ENCODE measurements around the gene LENG1. TPM values are rescaled to one million over a fixed set of nuclear protein-coding genes. Genes with fewer than 3 reads are reported as not detected.

LENG1 gene
- total RNA-seq, 6 experiments from 2014 or later = 1.2 to 3.5 (median 3.2) TPM

DNA sequence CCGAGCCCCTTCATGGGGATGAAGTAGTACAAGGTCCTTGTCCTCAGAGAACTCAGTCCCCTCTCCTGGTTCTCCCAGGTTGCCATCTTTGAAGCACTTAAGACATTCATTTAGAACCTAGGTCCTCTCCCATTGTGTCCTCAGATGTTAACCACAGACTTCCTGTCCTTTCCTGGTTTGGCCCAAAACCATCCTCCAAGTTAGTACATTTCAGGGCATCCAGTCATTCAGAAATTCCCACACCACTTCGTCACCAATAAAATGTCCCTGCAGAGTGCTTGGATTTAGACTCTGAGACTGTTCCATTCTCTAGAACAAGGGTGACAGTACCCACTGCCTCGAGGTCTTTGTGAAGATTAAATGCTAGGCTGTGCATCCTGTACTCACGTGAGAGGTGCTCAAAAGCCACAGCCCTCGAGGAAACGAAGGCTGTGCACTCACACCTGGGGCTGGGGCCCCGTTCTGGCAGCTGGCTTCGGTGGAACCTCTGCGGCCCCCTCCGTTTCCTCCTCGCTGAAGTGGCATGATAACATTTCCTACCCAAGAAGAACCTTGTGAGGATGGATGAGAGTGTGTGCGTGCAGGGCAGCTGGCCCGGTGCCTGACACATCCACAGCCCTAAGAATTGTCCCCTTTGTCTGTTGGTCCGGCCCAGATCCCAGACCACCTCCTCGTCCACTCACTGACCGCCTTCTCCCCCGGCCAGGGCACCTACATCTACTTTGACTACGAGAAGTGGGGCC is 4.7 kb downstream of the LENG1 start:
- Histone ChIP-seq H3K4me1 (peaks cover 0 to 10% (median 0%) of the 10 kb centered on the region in 4 donors), H3K9me3 (no peaks in the 10 kb centered on the region), H3K27me3 (no peaks in the 10 kb centered on the region), H3K27ac (no peak overlapping the region), H3K4me3 (no peak overlapping the region), H3K36me3 (peaks cover 4 to 81% (median 30%) of the 10 kb centered on the region in 4 donors)
- ATAC-seq = no peak
- no peak for DNase-seq
- no peak for TF ChIP-seq POLR2A (IDR thresholded peaks at IDR 0.05)
- TF ChIP-seq, protein P1, sequence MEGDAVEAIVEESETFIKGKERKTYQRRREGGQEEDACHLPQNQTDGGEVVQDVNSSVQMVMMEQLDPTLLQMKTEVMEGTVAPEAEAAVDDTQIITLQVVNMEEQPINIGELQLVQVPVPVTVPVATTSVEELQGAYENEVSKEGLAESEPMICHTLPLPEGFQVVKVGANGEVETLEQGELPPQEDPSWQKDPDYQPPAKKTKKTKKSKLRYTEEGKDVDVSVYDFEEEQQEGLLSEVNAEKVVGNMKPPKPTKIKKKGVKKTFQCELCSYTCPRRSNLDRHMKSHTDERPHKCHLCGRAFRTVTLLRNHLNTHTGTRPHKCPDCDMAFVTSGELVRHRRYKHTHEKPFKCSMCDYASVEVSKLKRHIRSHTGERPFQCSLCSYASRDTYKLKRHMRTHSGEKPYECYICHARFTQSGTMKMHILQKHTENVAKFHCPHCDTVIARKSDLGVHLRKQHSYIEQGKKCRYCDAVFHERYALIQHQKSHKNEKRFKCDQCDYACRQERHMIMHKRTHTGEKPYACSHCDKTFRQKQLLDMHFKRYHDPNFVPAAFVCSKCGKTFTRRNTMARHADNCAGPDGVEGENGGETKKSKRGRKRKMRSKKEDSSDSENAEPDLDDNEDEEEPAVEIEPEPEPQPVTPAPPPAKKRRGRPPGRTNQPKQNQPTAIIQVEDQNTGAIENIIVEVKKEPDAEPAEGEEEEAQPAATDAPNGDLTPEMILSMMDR (IDR thresholded peaks at IDR 0.05) = no peak
- WGBS (ENCODE audit: insufficient coverage, low coverage, low lambda C conversion rate, missing lambda C conversion rate) = 62% methylated on average over 9 of the region's 18 CpGs
- intact Hi-C loops (cut with DNase I) = no loop called here

DNA sequence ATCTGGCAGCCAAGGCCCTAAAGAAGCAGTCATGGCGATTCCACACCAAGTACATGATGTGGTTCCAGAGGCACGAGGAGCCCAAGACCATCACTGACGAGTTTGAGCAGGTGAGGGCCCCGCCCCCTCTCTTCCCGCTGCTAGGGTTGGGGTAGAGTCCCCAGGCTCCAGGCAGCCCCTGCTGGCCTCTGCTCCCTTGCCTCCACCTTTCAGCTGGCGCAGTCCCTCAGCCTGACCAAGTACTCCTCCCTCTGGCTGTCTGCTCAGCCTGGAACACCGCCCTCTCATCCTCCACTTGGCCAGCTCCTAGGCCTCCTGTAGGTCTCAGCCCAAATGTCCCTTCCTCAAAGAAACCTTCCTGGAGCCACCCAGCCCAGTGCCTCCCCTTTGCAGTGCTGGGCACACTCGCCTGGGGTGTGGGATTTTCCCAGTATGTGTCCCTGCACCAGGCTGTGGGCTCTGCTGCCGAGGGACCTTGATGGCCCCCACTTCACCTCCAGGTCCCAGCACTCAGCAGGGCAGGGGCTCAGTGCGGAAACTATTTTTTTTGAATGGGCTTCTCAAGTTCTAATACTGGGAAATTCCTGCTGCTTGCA is 5.7 kb downstream of the LENG1 start:
- no peak for TF ChIP-seq POLR2A (IDR thresholded peaks at IDR 0.05)
- TF ChIP-seq, protein P1 (IDR thresholded peaks at IDR 0.05) = no peak
- H3K36me3 ChIP-seq = peaks cover 5 to 91% (median 35%) of the 10 kb centered on the region in 4 donors

DNA sequence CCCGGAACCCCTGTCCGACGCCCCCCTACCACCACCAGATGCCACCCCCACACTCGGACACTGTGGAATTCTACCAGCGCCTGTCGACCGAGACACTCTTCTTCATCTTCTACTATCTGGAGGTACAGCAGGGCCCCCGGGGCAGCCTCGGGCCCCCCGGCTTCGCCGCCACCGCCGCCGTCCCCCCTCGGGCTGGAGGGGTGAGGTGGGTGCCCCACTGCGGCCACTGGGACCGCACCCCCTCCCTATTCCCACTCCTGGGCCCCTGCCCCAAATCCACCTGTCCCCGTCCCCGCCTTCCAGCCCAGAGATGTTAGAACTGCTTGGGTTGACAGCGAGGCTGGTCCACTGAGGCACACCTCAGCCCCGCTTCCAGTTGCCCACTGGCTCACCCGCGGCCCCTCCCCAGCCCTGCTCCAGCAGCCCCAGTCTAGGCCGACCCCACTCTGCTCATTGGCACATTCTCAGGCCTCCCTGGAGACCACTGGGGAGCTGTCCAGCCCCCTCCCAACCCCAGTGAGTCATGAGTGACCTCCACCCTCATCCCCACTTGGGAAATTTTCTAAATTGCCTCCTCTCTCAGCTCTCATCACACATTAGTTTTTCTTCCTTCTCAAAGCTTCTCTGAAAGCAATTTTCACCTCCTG is 6.5 kb downstream of the LENG1 start:
- H3K4me3 ChIP-seq = no peak overlapping the region
- H3K27me3 ChIP-seq = no peaks in the 10 kb centered on the region
- TF ChIP-seq POLR2A (IDR thresholded peaks at IDR 0.05) = no peak
- TF ChIP-seq, protein P1 (IDR thresholded peaks at IDR 0.05) = no peak
- no peak for ATAC-seq
- H3K36me3 ChIP-seq = peaks cover 6 to 96% (median 37%) of the 10 kb centered on the region in 4 donors
- 83% methylated on average over 1 of the region's 25 CpGs for WGBS (ENCODE audit: insufficient coverage, low coverage, low lambda C conversion rate, missing lambda C conversion rate)
- intact Hi-C loops (cut with DNase I) = no loop called here
- H3K9me3 ChIP-seq = no peaks in the 10 kb centered on the region
- no peak overlapping the region for H3K27ac ChIP-seq
- no peak for DNase-seq
- no peaks in the 10 kb centered on the region for H3K4me1 ChIP-seq

More for the DNA sequence above, 5.7 kb downstream of the LENG1 start:
- DNase-seq (no peak), ATAC-seq (no peak)
- no peak overlapping the region for H3K4me3 ChIP-seq
- intact Hi-C loops (cut with DNase I) = no loop called here
- no peaks in the 10 kb centered on the region for H3K27me3 ChIP-seq
- H3K27ac ChIP-seq = no peak overlapping the region
- 89% methylated on average over 5 of the region's 10 CpGs for WGBS (ENCODE audit: insufficient coverage, low coverage, low lambda C conversion rate, missing lambda C conversion rate)
- no peaks in the 10 kb centered on the region for H3K9me3 ChIP-seq
- peaks cover 0 to 7% (median 0%) of the 10 kb centered on the region in 4 donors for H3K4me1 ChIP-seq

DNA sequence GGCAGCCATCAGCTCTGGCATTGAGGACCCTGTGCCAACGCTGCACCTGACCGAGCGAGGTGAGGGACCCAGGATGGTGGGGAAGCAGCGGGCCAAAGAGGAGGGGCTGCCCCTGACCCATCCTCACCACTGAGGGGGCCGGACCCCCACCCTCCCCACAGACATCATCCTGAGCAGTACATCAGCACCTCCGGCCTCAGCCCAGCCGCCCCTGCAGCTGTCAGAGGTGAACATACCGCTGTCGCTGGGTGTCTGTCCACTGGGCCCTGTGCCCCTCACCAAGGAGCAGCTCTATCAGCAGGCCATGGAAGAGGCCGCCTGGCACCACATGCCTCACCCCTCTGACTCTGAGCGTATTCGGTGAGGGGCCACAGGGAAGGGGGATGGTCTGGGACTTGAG is 7.3 kb downstream of the LENG1 start:
- intact Hi-C loops (cut with DNase I) = no loop called here
- Histone ChIP-seq H3K4me1 (no peaks in the 10 kb centered on the region), H3K36me3 (peaks cover 6 to 95% (median 41%) of the 10 kb centered on the region in 4 donors), H3K9me3 (no peaks in the 10 kb centered on the region), H3K27me3 (no peaks in the 10 kb centered on the region), H3K27ac (no peak overlapping the region), H3K4me3 (no peak overlapping the region)
- DNase-seq (no peak), ATAC-seq (no peak)
- TF ChIP-seq POLR2A (IDR thresholded peaks at IDR 0.05) = no peak
- TF ChIP-seq, protein P1 (IDR thresholded peaks at IDR 0.05) = no peak
- WGBS (ENCODE audit: insufficient coverage, low coverage, low lambda C conversion rate, missing lambda C conversion rate) = 100% methylated on average over 2 of the region's 12 CpGs
